ENCODE data around the gene NID2. TPM values are rescaled to one million over a fixed set of nuclear protein-coding genes. Genes with fewer than 3 reads are reported as not detected.

NID2 gene
- total and polyA plus RNA-seq, 12 donors, result 7.2 to 61.3 (median 33.0) TPM

DNA sequence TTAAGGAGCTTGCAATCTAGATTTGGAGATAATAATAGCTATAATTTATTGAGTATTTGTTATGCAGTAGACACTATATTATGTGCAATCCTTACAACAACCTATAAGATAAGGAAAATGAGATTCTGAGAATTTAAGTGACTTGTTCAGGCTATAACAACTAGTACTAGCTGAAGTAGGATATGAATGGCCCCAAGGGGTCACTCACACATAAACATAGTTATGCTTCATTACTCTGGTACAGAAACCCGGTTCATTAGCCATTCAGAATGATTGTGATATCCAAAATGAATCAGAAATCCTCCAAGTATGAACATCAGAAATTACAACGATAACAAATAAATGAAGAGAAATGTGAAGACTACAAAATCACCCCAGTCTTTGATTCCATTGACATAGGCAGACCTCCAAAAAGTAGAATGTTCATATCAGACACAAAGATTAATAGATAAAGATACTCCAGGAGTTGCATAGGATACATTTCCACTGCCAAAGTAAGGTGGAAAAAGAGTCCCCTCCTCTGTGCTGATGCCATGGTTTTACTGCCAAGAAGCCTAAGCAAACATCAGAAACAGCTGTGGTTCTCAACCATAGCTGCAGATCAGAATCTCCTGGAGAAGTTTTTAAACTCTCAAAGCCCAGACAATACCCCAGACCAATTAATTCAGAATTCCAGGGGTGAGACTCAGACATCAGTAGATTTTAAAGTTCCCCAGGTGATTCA, 8.6 kb upstream of the NID2 start:
- WGBS, 4 donors, result 40 to 86% (median 69%) methylated on average over 2 of the region's 2 CpGs
- no peak for DNase-seq
- intact Hi-C loops (cut with DNase I), result no loop called here

DNA sequence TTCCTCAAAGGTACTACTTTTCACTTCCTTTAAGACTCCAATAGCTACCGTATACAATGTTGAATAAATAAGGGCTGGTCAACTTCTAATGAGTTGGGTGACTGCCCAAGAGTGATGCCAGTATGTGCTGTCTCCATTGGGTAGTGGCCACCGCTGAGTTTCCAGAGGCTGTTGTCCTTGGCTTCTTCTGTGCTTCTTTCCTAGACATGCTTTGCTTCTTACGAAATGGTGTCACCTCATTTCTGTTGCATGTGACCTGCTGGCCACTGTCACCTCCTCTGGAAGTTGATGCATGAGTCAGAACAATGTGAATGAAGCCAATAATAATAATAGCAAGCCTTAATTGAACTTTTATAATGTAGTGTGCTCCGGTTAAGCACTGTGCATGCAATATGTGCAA, 7.5 kb upstream of the NID2 start:
- Histone ChIP-seq H3K4me1 (replicated peaks in 1 of 2) (peaks cover 0 to 8% of the 10 kb centered on the region in 2 donors), H3K27ac (peak overlapping the region in 1 of 5 donors; percentile 52), H3K4me3 (no peak overlapping the region), H3K27me3 (no peaks in the 10 kb centered on the region), H3K36me3 (replicated peaks in 1 of 2) (no peaks in the 10 kb centered on the region), H3K9me3 (replicated peaks in 1 of 3) (no peaks in the 10 kb centered on the region)
- DNase-seq, result peak; percentile 37 to 74 (median 59)
- intact Hi-C loops (cut with DNase I), result no loop called here
- TF ChIP-seq, protein P1, sequence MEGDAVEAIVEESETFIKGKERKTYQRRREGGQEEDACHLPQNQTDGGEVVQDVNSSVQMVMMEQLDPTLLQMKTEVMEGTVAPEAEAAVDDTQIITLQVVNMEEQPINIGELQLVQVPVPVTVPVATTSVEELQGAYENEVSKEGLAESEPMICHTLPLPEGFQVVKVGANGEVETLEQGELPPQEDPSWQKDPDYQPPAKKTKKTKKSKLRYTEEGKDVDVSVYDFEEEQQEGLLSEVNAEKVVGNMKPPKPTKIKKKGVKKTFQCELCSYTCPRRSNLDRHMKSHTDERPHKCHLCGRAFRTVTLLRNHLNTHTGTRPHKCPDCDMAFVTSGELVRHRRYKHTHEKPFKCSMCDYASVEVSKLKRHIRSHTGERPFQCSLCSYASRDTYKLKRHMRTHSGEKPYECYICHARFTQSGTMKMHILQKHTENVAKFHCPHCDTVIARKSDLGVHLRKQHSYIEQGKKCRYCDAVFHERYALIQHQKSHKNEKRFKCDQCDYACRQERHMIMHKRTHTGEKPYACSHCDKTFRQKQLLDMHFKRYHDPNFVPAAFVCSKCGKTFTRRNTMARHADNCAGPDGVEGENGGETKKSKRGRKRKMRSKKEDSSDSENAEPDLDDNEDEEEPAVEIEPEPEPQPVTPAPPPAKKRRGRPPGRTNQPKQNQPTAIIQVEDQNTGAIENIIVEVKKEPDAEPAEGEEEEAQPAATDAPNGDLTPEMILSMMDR (IDR thresholded peaks at IDR 0.05), result no peak
- TF ChIP-seq POLR2A (IDR thresholded peaks at IDR 0.05), result no peak
- WGBS, 4 donors, result 28 to 46% (median 36%) methylated on average over 4 of the region's 4 CpGs

More for the DNA sequence above, 8.6 kb upstream of the NID2 start:
- peaks cover 0 to 8% of the 10 kb centered on the region in 2 donors for H3K4me1 ChIP-seq (replicated peaks in 1 of 2)
- TF ChIP-seq, protein P1 (IDR thresholded peaks at IDR 0.05), result no peak
- TF ChIP-seq POLR2A (IDR thresholded peaks at IDR 0.05), result no peak
- H3K9me3 ChIP-seq (replicated peaks in 1 of 3), result no peaks in the 10 kb centered on the region
- no peaks in the 10 kb centered on the region for H3K27me3 ChIP-seq
- H3K4me3 ChIP-seq, result no peak overlapping the region
- no peak overlapping the region for H3K27ac ChIP-seq
- no peaks in the 10 kb centered on the region for H3K36me3 ChIP-seq (replicated peaks in 1 of 2)

DNA sequence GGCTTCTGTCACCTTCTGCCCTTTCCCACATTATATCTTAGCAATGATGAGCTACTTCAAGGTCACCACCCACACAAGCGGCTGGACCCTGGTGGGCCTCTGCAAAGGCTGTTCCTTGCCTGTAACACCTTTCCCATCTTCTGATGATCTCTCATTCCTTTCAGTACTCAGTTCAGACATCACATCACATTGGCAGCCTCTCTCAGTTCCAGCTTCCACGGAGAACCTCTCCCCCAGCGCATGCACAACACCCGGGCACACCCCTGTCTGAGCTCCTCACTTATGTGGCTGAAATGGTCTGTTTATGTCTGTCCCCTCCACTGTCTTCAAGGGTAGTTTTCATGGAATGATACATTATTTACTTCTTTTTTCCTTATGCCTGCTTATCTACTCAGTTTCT, 6.5 kb upstream of the NID2 start:
- Histone ChIP-seq H3K27ac (no peak overlapping the region), H3K27me3 (peaks cover 6% of the 10 kb centered on the region), H3K4me1 (replicated peaks in 1 of 2) (peaks cover 0 to 8% of the 10 kb centered on the region in 2 donors), H3K4me3 (no peak overlapping the region), H3K36me3 (replicated peaks in 1 of 2) (no peaks in the 10 kb centered on the region), H3K9me3 (replicated peaks in 1 of 3) (no peaks in the 10 kb centered on the region)
- DNase-seq, result no peak
- no peak for TF ChIP-seq POLR2A (IDR thresholded peaks at IDR 0.05)
- TF ChIP-seq, protein P1 (IDR thresholded peaks at IDR 0.05), result no peak
- intact Hi-C loops (cut with DNase I), result no loop called here
- 82 to 96% (median 91%) methylated on average over 4 of the region's 4 CpGs for WGBS, 4 donors

DNA sequence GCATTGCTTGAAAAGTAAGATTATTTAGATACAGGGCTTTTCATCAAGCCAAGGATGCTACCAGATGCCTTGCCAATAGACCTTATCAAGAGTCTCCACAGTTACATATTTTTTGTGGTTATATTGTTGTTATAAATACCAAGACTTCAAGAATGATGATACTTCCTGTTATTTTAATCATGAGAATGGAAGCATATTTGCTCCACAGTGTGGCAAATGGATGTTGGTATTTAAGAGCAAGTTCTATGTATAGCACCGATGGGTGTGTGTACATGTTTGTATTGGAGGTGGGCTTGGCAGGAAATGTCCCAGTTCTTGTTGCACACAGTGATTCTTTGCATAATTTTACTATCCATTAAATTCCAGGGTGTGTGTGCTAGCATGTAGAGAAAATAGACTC, 4.4 kb upstream of the NID2 start:
- 58 to 78% (median 68%) methylated on average over 1 of the region's 1 CpG for WGBS, 4 donors
- no peaks in the 10 kb centered on the region for H3K36me3 ChIP-seq (replicated peaks in 1 of 2)
- intact Hi-C loops (cut with DNase I), result no loop called here
- DNase-seq, result no peak
- no peak for TF ChIP-seq POLR2A (IDR thresholded peaks at IDR 0.05)
- TF ChIP-seq, protein P1 (IDR thresholded peaks at IDR 0.05), result no peak
- no peak overlapping the region for H3K4me3 ChIP-seq
- H3K4me1 ChIP-seq (replicated peaks in 1 of 2), result peaks cover 0 to 19% of the 10 kb centered on the region in 2 donors
- H3K9me3 ChIP-seq (replicated peaks in 1 of 3), result no peaks in the 10 kb centered on the region
- no peak overlapping the region for H3K27ac ChIP-seq
- H3K27me3 ChIP-seq, result peaks cover 21% of the 10 kb centered on the region

All from adrenal gland (tissue), 12 donors.